Measurements from ENCODE around the gene SELENOM.

Gene SELENOM

DNA sequence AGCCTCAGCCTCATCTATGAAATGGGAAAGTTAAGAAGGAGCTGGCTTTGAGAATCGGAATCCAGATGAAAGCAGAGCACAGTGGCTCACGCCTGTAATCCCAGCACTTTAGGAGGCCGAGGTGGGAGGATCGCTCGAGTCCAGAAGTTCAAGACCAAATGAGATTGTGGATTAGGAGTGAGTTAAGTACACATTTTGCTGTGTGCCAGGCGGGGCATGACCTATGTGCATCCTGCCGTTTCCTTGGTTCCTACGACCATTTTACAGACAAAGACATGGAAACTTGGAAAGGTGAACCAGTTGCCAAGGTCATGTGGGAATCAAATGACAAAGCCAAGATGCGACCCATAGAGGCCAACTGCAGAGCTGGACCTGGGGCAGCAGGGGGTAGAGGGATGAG lies 28.8 kb upstream of the SELENOM start:
- DNase-seq (ENCODE audit: low read depth, low spot score), result no peak
- no peak overlapping the region for H3K4me3 ChIP-seq (ENCODE audit: low read length)

DNA sequence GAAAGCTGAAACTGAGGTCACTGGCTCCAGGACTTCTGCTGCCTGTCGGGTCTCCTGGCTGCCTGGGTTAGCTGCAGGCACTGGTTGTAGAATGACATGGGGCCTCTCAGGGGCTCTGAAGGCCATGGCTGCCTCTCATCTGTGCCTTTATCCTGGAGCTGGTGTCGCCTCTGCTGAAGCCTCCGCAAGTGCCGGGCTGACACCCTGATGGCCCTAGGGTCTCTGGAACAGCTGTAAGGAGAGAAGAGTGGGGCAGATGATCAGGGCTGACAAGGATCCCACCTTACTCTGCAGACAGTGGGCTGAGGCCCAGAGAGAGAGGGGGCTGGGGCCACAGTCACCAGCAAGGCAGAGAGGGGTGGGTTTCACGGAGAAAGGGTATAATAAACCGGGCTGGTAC lies 28.3 kb upstream of the SELENOM start:
- no peak for DNase-seq (ENCODE audit: low read depth, low spot score)
- H3K4me3 ChIP-seq (ENCODE audit: low read length), result no peak overlapping the region

DNA sequence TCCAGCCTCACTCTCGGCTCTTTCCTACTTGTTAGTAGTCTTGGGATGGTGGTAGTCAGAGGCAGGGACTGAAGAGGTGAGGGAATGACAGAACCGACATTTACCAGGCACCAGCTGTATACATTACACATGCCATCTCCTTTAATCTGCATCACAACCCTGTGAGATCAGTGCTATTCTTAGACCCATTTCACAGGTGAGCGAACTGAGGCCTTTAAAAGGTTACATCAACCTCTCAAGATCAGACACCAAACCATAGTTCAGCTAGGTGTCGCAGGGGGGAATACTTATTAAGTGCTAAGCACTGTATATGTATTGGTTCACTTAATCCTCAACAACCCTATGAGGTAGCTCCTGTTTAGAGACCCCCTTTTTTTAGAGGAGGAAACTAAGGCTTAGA lies 27.3 kb upstream of the SELENOM start:
- DNase-seq (ENCODE audit: low read depth, low spot score), result no peak
- no peak overlapping the region for H3K4me3 ChIP-seq (ENCODE audit: low read length)

DNA sequence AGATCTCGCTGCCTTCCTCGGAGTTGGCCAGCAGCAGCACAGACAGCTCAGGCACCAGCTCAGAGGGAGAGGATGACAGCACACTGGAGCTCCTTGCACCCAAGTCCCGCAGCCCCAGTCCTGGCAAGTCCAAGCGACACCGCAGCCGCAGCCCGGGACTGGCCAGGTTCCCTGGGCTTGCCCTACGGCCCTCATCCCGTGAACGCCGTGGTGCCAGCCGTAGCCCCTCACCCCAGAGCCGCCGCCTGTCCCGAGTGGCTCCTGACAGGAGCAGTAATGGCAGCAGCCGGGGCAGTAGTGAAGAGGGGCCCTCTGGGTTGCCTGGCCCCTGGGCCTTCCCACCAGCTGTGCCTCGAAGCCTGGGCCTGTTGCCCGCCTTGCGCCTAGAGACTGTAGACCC lies 26.5 kb upstream of the SELENOM start:
- no peak overlapping the region for H3K4me3 ChIP-seq (ENCODE audit: low read length)
- DNase-seq (ENCODE audit: low read depth, low spot score), result no peak

DNA sequence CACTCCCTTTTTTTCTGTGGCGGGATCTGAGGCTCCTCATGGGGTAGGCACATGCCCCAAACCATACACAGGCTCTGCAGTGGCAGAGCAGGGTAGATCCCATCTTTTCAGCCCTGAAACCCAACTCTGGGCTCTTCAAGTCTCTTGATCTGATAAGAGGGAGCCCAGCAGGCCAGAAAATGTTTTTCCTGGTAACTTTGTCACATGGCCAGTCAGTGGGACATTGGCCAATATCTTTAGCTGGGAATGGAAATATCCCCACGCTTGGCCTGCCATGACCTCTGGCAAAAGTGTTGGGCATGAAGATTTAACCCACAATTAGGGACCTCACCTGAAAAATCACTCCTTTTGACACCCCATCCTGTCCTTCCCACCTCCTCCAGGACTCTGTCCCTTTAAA lies 23.5 kb upstream of the SELENOM start:
- DNase-seq (ENCODE audit: low read depth, low spot score), result no peak
- H3K4me3 ChIP-seq (ENCODE audit: low read length), result no peak overlapping the region

DNA sequence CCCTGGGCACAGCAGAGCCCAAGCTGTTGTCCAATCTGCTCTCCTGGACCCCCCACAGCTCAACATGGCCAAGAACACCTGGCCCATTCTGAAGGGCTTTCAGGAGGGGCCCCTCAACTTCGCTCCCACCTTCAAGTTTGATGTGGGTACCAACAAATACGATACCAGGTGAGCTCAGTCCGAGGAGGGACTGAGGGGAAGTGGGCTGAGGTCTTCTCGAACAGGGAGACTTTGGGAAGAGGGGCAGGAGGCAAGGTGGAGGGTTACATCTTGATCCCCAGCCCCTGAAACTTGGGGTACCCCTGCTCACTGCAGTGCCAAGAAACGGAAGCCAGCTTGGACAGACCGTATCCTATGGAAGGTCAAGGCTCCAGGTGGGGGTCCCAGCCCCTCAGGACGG lies 20.8 kb upstream of the SELENOM start:
- no peak overlapping the region for H3K4me3 ChIP-seq (ENCODE audit: low read length)
- DNase-seq (ENCODE audit: low read depth, low spot score), result no peak

DNA sequence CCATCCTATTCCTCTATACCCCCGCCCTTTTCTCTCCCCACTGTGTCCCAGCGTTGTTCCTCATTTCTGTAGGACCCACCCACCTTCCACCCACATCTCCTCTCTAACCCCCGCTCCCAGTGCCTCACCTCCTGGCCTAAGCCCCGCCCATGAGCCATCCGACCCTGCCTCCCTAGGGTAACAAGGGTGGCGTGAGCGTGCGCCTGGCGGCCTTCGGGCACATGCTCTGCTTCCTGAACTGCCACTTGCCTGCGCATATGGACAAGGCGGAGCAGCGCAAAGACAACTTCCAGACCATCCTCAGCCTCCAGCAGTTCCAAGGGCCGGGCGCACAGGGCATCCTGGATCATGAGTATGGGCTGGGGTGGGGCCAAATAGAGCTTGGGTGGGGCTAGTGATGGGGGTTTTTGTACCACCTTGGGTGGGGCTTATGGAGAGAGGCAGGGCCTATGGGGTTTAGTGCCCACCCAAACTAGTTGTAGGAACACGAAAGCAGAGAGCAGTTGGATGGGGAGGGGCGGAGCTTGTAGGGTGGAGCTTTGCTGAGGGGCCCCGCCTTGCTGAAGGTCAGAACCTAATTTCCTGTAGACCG lies 19.9 kb upstream of the SELENOM start:
- no peak for DNase-seq (ENCODE audit: low read depth, low spot score)
- no peak overlapping the region for H3K4me3 ChIP-seq (ENCODE audit: low read length)

DNA sequence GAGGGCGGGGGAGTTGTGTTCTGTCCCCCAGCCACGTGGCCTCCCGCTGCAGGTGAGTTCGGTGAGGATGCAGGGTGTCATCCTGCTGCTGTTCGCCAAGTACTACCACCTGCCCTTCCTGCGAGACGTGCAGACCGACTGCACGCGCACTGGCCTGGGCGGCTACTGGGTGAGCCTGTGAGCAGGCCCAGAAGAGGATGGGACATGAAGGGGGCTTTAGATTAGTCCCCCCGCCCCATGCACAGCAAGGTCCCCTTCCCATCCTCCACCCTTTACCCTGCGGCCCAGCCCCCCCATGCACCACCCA lies 19.5 kb upstream of the SELENOM start:
- H3K4me3 ChIP-seq (ENCODE audit: low read length), result no peak overlapping the region
- DNase-seq (ENCODE audit: low read depth, low spot score), result no peak

DNA sequence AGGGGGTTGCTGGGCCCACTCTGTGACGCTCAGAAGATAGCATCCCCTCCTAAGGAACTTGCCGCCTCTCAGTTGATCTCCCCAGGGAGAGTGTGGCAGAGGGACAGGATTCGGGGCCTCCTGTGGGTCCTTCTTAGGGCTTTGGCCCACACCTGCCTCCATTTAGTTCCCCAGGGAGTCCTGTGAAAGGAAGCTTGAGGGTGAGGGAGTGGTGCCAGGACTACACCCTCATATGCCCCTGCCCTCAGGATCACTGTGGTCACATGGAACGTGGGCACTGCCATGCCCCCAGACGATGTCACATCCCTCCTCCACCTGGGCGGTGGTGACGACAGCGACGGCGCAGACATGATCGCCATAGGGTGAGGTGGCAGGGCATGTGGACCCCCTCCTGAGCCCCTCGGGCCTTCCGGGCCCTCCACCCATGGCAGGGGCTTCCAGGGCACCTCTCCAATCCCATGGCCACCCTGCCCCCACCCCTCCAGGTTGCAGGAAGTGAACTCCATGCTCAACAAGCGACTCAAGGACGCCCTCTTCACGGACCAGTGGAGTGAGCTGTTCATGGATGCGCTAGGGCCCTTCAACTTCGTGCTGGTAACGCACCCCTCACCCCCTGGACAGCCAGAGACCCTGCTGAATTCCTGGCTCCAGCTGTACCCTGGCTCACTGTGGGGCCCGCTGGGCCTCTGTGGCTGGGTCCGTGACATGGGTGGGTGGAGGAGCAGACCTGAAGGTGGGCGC lies 18.9 kb upstream of the SELENOM start:
- no peak for DNase-seq (ENCODE audit: low read depth, low spot score)
- H3K4me3 ChIP-seq (ENCODE audit: low read length), result no peak overlapping the region

DNA sequence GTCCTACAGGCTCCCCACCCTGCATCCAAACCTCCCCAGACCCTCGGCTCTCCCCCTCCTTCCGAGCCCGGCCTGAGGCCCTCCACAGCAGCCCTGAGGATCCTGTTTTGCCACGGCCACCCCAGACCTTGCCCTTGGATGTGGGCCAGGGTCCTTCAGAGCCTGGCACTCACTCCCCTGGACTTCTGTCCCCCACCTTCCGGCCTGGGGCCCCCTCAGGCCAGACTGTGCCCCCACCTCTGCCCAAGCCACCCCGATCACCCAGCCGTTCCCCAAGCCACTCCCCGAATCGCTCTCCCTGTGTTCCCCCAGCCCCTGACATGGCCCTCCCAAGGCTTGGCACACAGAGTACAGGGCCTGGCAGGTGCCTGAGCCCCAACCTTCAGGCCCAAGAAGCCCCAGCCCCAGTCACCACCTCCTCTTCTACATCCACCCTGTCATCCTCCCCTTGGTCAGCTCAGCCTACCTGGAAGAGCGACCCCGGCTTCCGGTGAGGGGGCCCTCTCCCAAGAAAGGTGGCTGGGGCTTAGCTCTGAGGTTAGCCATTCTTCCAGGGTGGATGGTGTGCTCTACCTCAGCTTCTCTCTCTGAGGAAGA lies 18.3 kb upstream of the SELENOM start:
- DNase-seq (ENCODE audit: low read depth, low spot score), result no peak

DNA sequence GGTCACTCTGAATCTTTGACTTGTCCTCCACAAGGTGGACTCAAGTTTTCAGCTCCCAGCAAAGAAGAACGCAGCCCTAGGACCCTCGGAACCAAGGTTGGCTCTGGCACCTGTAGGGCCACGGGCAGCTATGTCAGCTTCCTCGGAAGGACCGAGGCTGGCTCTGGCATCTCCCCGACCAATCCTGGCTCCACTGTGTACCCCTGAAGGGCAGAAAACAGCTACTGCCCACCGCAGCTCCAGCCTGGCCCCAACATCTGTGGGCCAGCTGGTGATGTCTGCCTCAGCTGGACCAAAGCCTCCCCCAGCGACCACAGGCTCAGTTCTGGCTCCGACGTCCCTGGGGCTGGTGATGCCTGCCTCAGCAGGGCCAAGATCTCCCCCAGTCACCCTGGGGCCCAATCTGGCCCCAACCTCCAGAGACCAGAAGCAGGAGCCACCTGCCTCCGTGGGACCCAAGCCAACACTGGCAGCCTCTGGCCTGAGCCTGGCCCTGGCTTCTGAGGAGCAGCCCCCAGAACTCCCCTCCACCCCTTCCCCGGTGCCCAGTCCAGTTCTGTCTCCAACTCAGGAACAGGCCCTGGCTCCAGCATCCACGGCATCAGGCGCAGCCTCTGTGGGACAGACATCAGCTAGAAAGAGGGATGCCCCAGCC lies 17.6 kb upstream of the SELENOM start:
- H3K4me3 ChIP-seq (ENCODE audit: low read length), result no peak overlapping the region
- DNase-seq (ENCODE audit: low read depth, low spot score), result no peak

More for the DNA sequence above, 18.3 kb upstream of the SELENOM start:
- H3K4me3 ChIP-seq (ENCODE audit: low read length), result no peak overlapping the region

DNA sequence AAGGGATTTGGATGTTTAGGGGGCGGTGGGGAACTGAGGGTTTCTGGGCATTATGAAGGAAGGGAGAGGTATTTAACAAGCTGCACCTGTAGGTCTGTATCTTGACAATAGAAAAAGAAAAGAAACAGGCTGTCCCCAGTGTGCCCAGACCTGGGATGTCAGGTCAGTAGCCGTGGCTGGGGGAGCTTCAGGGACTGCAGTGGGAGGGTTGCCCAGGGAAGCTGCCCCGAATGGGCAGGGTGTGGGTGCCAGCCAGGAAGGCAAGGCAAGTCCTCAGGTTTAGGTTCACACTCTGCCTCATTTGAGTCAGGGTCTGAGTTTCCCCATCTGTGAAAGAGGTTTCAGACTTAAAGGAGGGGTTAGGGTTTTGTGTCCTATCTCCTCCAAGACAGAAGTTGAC lies 16.9 kb upstream of the SELENOM start:
- no peak for DNase-seq (ENCODE audit: low read depth, low spot score)
- no peak overlapping the region for H3K4me3 ChIP-seq (ENCODE audit: low read length)

DNA sequence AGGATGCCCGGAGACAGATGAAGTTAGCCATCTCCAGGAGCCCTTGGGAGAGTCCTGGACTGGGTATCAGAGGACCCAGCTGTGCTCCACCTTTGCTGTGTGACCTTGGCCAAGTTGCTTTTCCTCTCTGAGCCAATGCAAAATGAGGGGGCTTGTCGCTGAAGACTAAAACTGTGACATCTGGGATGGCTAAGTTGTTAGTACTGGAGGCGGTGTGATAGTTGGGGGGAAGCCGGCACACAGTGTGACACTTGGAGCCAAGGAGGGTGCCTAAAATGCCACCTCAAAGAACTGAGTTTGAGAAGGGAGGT lies 15.9 kb upstream of the SELENOM start:
- no peak for DNase-seq (ENCODE audit: low read depth, low spot score)
- H3K4me3 ChIP-seq (ENCODE audit: low read length), result no peak overlapping the region

DNA sequence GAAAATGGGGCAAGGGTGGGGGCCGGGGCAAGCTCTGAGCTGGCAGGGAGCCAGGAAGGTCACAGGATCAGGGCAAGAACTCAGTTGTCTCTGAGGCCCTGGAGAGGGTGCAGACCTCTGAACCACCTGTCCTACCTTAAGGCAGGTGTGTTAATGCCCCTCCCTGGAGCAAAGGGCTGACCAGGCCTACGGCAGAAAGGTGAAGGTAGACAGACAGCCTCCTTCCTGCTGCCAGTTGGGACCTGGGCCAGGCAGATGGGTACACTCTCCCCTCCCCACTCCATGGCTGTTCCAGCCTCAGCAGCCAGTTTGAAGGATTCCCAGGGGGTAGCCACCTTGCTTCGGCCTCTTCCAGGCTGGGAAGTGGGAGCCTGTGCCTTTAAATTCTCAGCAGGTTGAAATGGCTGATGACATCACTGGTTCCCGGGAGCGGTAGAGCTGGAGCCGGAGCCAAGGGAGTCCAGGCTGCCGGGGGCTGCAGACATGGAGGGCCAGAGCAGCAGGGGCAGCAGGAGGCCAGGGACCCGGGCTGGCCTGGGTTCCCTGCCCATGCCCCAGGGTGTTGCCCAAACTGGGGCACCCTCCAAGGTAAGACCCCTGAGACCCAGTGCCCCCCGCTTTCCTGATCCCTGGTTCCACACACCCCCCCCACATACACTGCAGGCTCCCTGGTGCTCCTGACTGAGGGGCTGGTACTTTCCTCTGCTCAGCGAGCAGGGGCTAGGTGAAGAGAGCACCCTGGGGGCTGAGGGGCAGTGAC lies 15.3 kb upstream of the SELENOM start, which contains the start of gene INPP5J:
TSS of gene INPP5J (plus strand) at position 435 of the 760 bp plus-strand sequence. CDS start at position 484, 49 bp downstream.
- DNase-seq (ENCODE audit: low read depth, low spot score), result no peak
- H3K4me3 ChIP-seq (ENCODE audit: low read length), result no peak within 1 kb of the TSS

DNA sequence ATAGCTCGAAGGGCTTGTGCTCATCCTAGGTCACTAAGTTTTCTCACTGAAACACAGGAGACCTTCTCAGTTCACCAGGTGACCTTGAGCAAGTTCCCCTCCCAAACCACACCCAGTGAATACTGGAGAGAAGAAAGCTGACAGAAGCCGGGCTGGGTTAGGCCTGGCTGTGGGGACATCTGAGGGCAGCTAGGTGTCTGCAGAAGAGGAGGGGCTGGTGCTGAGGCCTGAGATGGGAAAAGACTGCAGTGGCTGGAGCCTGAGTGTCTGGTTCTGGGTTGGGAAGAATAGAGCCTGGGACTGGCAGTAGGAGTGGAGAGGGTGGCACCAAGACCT lies 14.8 kb upstream of the SELENOM start:
- H3K4me3 ChIP-seq (ENCODE audit: low read length), result no peak overlapping the region
- no peak for DNase-seq (ENCODE audit: low read depth, low spot score)

DNA sequence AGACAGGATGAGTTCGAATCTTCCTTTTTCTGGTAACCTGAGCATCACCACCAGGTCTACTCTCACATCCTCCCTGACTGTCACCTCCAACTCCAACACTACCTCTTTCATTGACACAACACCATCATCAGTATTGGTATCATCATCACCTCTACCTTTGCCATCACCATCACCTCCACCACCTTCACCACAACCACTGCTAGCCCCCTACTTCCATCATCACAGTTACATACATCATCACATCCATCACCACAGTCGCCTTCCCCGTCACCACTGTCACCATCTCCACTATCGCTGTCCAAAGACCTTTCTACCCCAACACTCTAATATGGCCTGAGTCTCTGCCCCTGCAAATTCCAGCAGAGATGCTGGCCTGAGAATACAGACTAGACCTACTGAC lies 14.0 kb upstream of the SELENOM start:
- H3K4me3 ChIP-seq (ENCODE audit: low read length), result no peak overlapping the region
- DNase-seq (ENCODE audit: low read depth, low spot score), result no peak

DNA sequence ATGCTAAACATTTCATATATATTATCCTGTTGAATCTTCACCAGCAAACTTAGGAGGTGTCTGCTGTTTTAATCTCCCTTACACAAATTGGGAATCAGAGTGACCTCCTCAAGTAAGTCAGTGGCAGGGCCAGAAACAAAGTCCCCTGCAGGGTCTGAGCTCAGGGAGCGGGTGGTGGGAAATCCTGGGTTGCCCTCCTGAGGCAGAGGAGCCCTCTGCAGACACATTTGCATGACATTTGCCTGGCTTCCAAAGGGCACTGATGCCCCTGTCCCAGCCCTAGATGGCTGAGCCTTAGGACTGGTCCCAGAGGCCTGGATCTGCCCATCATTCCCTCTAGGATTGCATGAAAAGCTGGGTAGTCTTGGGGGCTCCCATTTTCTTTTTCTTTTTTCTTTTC lies 13.3 kb upstream of the SELENOM start:
- DNase-seq (ENCODE audit: low read depth, low spot score), result no peak
- H3K4me3 ChIP-seq (ENCODE audit: low read length), result no peak overlapping the region

DNA sequence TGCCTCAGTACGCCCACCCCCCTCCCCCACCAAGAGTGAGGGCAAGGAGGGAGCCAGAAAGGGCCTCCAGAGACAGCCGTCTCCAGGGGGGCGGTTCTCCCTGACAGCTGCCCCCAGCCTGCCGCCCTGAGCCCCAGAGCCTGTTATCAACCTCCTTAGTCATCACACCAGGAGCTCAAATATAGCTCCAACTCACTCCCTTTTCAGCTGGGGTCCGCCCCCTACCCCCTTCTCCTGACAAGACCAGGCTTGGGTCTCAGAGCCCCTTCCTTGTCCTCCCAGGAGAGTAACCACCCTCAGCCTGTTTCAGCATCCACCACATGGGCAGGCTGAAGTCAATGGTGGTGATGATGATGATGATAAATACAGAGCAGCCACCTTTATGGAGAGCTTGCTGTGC lies 12.9 kb upstream of the SELENOM start:
- DNase-seq (ENCODE audit: low read depth, low spot score), result no peak
- no peak overlapping the region for H3K4me3 ChIP-seq (ENCODE audit: low read length)

DNA sequence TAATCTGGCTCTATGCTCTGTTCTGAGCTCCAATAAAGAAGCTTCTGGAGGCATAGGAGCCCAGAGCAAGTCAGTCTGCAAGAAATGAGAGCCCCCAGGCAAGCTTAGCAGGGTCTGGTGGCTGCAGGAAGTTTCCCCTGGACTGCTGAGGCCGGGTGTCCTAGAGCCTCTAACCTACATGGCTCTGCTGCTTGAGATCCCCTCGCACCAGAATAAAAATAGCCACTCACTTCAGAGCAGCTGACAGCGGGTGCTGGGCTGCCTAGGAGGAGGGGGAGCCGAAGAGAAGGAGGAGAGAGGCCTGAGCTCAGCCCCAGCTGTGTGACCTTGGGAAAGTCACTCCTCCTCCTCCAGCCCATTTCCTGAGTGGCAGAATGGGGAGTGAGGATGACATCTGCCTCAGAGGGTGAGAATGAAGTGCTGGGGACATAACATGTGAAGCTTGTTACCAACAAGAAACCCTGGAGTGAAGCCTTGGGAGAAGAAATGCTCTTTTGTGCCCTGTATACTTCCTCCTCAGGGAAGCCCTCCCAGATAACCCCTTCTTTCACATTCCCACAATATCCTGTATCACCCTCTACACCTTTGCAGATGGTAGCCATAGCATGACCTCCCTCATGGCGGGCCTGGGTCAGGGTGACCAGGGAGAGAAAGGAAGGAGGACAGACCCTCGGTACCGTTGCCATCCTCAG lies 11.8 kb upstream of the SELENOM start:
- no peak for DNase-seq (ENCODE audit: low read depth, low spot score)
- H3K4me3 ChIP-seq (ENCODE audit: low read length), result no peak overlapping the region
